GM20000 (cell line): ENCODE results near the gene RRP7A.
A peak's percentile ranks its signal among the peaks of the same experiment; 100 is the strongest.
"Not testable (repeated sequence)": the region's sequence is repeated elsewhere in the genome, so short reads cannot be mapped to it uniquely, and the experiment has no call there.

Source experiments
- DNase-seq: peaks from one replicate; pipeline ENCODE4 v3.0.0; 2012; ENCODE audit warnings: low spot score
- CTCF ChIP-seq: IDR thresholded peaks from 2 replicates; pipeline ENCODE4 v1.5.1; 2012; ENCODE audit warnings: mild to moderate bottlenecking, control low read depth; ENCODE audit errors: extremely low read depth, missing control alignments

The RRP7A gene

DNA sequence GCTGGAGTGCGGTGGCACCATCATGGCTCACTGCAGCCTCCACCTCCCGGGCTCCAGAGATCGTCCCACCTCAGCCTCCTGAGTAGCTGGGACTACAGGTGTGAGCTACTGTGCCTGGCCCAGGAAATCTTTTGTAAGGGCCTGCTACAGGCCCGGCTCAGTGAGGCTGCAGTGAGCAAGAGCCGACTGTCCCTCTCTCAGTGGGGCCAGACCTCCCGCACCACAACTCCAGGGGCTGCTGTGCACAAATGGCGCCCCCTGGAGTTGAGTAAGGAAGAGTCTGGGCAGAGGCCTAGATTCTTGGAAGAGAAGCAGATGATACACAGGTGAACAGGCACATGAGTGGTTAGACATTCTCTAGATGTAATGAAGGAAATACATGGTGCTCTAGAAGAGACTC is 41.2 kb upstream of the RRP7A start:
- DNase-seq = no peak
- peak; percentile 24 for TF ChIP-seq CTCF

DNA sequence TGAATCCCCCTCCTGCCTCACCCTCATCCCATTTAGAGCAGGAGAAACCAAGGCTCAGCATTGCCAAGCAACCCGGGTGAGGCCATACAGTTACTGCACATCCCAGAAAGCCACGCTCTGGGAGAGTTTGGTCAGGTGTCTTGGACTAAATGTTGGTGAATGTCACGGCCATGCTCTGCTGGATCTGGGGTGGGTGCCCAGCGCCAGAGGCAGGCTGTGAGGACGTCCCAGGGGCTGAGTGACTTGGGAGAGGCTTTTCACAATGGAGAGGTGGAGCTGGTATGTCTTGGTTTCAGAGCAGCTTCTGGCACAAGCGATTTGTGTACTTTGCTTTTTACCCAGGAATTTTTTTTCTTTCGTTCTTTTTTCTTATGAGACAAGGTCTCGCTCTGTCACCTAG is 40.8 kb upstream of the RRP7A start:
- no peak for DNase-seq
- no peak for TF ChIP-seq CTCF

DNA sequence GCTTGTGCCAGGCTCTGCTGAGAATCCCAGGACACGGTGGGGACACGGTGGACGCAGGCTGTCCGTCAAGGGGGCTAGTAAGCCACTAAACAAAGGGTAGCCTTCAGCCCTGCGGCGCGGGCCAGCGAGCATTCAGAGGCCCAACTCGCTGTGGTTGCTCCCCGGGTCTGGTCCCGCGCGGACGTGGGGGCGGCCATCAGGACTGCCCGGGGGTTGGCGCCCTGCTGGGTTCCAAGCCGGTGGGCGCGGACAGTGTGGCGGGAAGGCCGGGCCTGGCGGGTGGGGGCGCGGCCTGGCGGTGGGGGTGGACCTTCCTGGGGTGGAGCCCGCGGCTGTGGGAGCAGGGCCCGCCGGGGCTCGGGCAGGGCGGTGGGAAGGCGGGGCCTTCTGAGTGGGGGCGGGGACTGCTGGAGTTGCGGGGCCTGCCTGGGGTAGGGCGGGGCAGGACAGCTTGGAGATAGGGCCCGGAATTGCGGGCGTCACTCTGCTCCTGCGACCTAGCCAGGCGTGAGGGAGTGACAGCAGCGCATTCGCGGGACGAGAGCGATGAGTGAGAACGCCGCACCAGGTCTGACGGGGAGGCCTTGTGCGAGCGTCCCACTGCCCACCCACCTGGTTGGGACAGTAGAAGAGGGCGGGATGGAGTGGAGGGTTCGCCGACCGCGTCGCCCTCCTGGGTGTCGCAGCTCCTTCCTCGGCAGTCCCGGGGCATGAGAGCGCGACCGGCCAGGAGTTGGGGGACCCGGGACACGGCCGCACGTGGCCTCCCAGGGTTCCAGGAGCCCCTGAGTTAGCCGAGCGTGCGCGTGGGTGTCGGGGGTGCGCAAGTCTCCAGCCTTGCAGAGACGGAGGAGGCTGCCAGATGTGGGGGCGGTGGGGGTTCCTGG is 34.1 kb upstream of the RRP7A start, which contains the start of gene SERHL2:
Gene SERHL2 (plus strand): TSS at position 482 of the 887 bp plus-strand sequence. CDS start 65 bp downstream, at position 547.
- peak; percentile 94 for DNase-seq
- no peak for TF ChIP-seq CTCF

DNA sequence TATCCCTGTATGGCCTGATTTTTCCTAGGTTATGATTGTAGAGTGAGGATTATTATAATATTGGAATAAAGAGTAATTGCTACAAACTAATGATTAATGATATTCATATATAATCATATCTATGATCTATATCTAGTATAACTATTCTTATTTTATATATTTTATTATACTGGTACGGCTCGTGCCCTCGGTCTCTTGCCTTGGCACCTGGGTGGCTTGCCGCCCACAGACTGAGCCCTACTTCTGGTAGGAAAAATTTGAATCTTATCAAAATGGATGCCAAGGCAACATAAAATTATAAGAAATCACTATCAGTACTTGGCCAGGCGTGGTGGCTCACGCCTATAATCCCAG is 32.7 kb upstream of the RRP7A start:
- not testable (repeated sequence) for DNase-seq

DNA sequence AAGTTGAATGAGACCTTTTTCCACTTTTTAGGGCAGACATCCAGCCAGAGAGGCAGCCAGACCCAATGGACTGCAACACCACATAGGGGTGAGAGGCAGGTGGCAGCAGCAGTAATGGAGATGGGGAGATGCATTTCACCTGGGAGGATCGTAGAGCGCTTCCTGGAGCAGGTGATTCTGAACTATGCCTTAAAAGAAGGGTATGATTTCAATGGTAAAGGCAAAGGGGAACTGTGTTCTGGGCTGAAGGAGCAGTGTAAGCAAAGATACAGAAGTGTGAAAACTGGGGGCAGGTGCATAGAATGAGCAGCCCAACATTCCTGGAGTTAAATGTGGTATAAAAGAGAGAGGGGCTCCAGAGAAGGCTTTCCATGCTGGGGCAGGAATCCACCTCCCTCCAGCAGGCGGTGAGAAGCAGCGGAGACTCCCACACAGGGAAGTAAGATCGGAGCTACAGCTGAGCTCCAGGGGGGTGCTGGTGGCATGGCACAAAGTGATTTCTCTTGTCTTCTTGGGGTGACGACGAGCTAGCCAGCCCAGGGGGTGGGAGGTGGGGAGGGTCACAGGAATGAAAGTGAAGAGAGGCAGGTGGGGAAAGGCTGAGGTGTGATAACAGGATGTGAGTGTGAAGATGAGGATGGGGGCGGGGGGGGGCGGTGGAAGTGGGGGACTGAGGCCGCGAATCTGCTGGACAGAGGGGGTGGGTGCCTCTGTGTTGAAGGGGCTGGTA is 29.9 kb upstream of the RRP7A start:
- DNase-seq = no peak
- no peak for TF ChIP-seq CTCF

DNA sequence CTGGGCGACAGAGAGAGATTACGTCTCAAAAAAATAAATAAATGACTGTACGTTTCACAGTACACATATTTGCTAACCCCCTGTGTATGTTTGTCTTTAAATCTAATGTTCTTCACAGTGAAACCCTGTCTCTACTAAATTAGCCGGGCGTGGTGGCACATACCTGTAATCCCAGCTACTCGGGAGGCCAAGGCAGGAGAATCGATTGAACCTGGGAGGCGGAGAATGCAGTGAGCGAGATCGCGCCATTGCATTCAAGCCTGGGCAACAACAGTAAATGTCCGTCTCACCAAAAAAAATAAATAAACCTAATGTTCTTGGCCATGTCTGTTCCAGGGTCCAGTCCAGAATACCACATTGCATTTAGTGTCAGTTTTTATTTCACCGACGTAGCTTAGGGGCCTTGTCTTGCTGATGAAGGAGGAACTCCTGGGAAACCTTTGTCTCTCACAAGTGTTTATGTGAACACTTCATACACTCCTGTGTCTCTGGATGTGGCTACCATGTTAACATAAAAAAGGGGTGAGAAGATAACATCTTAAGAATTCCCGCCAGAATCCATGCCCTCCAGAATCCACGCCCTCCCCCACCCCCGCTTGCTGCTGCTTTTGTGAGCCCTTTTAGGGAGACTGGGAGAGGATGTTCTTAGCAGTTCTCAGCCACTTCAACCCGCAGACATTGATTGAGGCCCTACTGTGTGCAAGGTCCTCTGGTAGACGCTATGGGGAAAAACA is 29.2 kb upstream of the RRP7A start:
- TF ChIP-seq CTCF = no peak
- no peak for DNase-seq

DNA sequence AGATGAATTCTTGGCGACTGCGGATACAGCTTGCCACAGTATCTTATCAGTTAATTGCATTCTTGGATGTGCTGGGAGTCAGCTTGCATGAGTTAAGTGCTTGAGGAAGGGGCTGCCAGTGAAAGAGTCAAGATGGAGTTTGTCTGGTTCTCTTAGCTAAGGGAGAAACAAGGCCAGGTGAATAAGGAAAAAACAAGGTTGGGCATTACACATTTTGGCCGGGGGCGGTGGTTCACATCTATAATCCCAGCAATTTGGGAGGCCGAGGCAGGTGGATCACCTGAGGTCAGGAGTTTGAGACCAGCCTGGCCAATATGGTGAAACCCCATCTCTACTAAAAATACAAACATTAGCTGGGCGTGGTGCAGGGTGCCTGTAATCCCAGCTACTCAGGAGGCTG is 28.5 kb upstream of the RRP7A start:
- DNase-seq = not testable (repeated sequence)

GRCh38 chr22:42547562-42547961 is 28.0 kb upstream of the RRP7A start:
- DNase-seq = no peak
- TF ChIP-seq CTCF = no peak
